ENCODE data around the gene FAM120A. TPM values are rescaled to one million over a fixed set of nuclear protein-coding genes. Genes with fewer than 3 reads are reported as not detected.

Gene FAM120A
- total RNA-seq, 1 experiment from 2014 or later: 70.5 TPM

DNA sequence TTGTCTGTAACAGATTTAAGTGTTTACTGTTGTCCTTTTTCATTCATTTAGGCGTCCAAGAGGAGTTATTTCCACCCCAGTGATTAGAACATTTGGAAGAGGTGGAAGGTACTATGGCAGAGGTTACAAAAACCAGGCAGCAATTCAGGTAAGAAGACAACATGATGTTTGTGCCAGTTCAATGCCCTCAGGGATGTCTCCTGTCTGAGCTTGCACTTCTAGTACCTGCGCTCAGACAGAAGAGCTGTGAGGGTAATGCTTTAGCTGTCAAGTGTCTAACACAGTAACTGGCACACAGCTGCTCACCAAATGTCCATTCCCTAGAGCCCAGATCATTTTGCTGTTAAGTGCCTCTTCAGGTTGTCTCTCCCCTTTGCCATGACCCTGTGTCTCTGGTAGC, 110.7 kb downstream of the FAM120A start:
- no TSS peak for BruUV-seq (replicated peaks)
- no peak for DNase-seq (ENCODE audit: low read depth, low spot score)
- ChIA-PET POLR2A (no interaction called here), CTCF (no interaction called here)
- Histone ChIP-seq H3K27ac (ENCODE audit: low read length) (no peak overlapping the region), H3K36me3 (ENCODE audit: control insufficient read depth, insufficient read depth, low read length) (peaks cover 9% of the 10 kb centered on the region), H3K4me3 (ENCODE audit: low read depth in 2 of 2, low read length in 2 of 2) (no peak overlapping the region), H3K9me3 (ENCODE audit: control insufficient read depth, insufficient read depth, low read depth, low read length) (no peaks in the 10 kb centered on the region), H3K27me3 (ENCODE audit: control insufficient read depth, insufficient read depth, low read length) (no peaks in the 10 kb centered on the region), H3K4me1 (ENCODE audit: control insufficient read depth, insufficient read depth, low read length) (no peaks in the 10 kb centered on the region)
- no peak for TF ChIP-seq SIN3A (IDR thresholded peaks at IDR 0.05; ENCODE audit: borderline replicate concordance, insufficient read depth, low read depth, low read length)
- no peak for TF ChIP-seq TCF7L2 (IDR thresholded peaks at IDR 0.05; ENCODE audit: low read depth, low read length)
- TF ChIP-seq REST (IDR thresholded peaks at IDR 0.05; ENCODE audit: insufficient read depth in 1 of 2, low read depth in 2 of 2, low read length in 1 of 2): no peak
- no peak for TF ChIP-seq POLR2AphosphoS5 (IDR thresholded peaks at IDR 0.05; ENCODE audit: low read depth, low read length)
- TF ChIP-seq CTCF (IDR thresholded peaks at IDR 0.05): no peak
- in situ Hi-C loops (cut with HindIII; ENCODE audit: low pct_unique_long_range_greater_than_20kb, low sequenced_read_pairs) (no loop called here), intact Hi-C loops (cut with micrococcal nuclease; ENCODE audit: unreplicated experiment) (loop anchor here (10.0 kb wide), 1 partner anchor 397 kb away; no protein-coding TSS in a partner anchor)
- ATAC-seq: no peak

- ATAC-seq (no peak), DNase-seq (ENCODE audit: low read depth, low spot score) (no peak)
- no TSS peak for BruUV-seq (replicated peaks)
- in situ Hi-C loops (cut with HindIII; ENCODE audit: low pct_unique_long_range_greater_than_20kb, low sequenced_read_pairs): no loop called here
- Histone ChIP-seq H3K27ac (ENCODE audit: low read length) (no peak overlapping the region), H3K4me3 (ENCODE audit: low read depth in 2 of 2, low read length in 2 of 2) (no peak overlapping the region), H3K4me1 (ENCODE audit: control insufficient read depth, insufficient read depth, low read length) (no peaks in the 10 kb centered on the region; the same call in 1 of the 2 replicates), H3K27me3 (ENCODE audit: control insufficient read depth, insufficient read depth, low read length) (no peaks in the 10 kb centered on the region), H3K36me3 (ENCODE audit: control insufficient read depth, insufficient read depth, low read length) (peaks cover 5% of the 10 kb centered on the region), H3K9me3 (ENCODE audit: control insufficient read depth, insufficient read depth, low read depth, low read length) (no peaks in the 10 kb centered on the region)
- CTCF ChIA-PET: interaction anchor here (0.7 kb wide), 1 partner anchor 198 kb away, joined by 3 read pairs; no protein-coding TSS in a partner anchor
- TF ChIP-seq TCF7L2 (IDR thresholded peaks at IDR 0.05; ENCODE audit: low read depth, low read length) (no peak), SIN3A (IDR thresholded peaks at IDR 0.05; ENCODE audit: borderline replicate concordance, insufficient read depth, low read depth, low read length) (no peak), POLR2AphosphoS5 (IDR thresholded peaks at IDR 0.05; ENCODE audit: low read depth, low read length) (no peak), REST (IDR thresholded peaks at IDR 0.05; ENCODE audit: insufficient read depth in 1 of 2, low read depth in 2 of 2, low read length in 1 of 2) (no peak), CTCF (IDR thresholded peaks at IDR 0.05) (no peak)
- intact Hi-C loops (cut with micrococcal nuclease; ENCODE audit: unreplicated experiment): loop anchor here (10.0 kb wide), 1 partner anchor 400 kb away; no protein-coding TSS in a partner anchor
- POLR2A ChIA-PET: no interaction called here
These were observed 113.6 kb downstream of the FAM120A start for GRCh38 chr9:93565089-93565488.
